ENCODE data around the gene PODNL1.

The PODNL1 gene

DNA sequence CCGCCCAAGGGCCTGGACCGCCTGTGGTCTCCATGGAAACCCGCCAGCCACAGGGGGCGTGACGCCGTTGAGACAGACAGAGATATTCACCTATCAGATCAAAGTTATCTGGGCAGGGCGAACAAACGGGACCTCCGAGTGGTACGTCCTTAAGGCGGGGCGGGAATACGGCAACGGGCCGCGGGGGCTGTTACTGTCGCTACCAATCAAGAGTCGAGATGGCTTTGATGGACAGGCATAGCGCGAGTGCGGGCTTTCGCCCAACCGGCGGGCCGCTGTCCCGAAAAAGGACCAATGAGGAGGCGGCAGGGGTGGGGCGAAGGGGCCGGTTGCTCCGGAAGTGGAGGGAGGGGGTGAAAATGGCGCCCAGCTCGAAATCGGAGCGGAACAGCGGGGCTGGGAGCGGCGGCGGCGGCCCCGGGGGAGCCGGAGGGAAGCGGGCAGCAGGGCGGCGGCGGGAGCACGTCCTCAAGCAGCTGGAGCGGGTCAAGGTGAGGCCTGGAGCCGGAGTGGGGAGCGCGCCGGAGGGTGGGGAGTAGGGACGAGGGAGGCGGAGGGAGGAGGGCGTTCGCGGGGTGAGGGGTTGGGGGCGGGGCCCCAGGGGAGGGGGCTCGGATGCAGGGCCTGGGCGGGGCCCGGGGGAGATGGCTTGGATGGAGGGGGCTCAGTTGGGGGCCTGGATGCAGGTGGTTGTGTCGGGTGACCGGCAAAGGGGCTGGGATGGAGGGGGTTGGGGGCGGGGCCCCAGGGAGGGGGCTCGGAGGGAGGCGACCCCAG is 14.1 kb upstream of the PODNL1 start, which contains the start of gene DCAF15 (continued):
- no peak for TF ChIP-seq ZNF24 (tag by site-specific recombination; IDR thresholded peaks at IDR 0.05)
- no peak for TF ChIP-seq HOXA7 (CRISPR knock-in tag; IDR thresholded peaks at IDR 0.05; ENCODE audit: borderline replicate concordance)
- no peak for TF ChIP-seq MZF1 (tag by site-specific recombination; IDR thresholded peaks at IDR 0.05; ENCODE audit: borderline replicate concordance)
- TF ChIP-seq ZNF777 (tag by site-specific recombination; IDR thresholded peaks at IDR 0.05; ENCODE audit: borderline replicate concordance) = no peak
- TF ChIP-seq ZNF302 (tag by site-specific recombination; IDR thresholded peaks at IDR 0.05; ENCODE audit: low read depth) = no peak
- peak; percentile 37 for TF ChIP-seq GLIS1 (tag by site-specific recombination; IDR thresholded peaks at IDR 0.05)
- no peak for TF ChIP-seq ZNF521 (tag by site-specific recombination; IDR thresholded peaks at IDR 0.05)
- TF ChIP-seq ZFP37 (tag by site-specific recombination; IDR thresholded peaks at IDR 0.05) = no peak
- TF ChIP-seq SCRT2 (tag by site-specific recombination; IDR thresholded peaks at IDR 0.05) = no peak
- TF ChIP-seq, protein P1, sequence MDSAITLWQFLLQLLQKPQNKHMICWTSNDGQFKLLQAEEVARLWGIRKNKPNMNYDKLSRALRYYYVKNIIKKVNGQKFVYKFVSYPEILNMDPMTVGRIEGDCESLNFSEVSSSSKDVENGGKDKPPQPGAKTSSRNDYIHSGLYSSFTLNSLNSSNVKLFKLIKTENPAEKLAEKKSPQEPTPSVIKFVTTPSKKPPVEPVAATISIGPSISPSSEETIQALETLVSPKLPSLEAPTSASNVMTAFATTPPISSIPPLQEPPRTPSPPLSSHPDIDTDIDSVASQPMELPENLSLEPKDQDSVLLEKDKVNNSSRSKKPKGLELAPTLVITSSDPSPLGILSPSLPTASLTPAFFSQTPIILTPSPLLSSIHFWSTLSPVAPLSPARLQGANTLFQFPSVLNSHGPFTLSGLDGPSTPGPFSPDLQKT (IDR thresholded peaks at IDR 0.05; ENCODE audit: borderline replicate concordance, low read depth, low read length) = peak; percentile 76; the same call in 1 of the 2 replicates
- no peak for TF ChIP-seq ZSCAN16 (tag by site-specific recombination; IDR thresholded peaks at IDR 0.05)
- TF ChIP-seq ZNF555 (tag by site-specific recombination; conservative IDR thresholded peaks at IDR 0.05) = no peak
- TF ChIP-seq ZBTB20 (tag by site-specific recombination; IDR thresholded peaks at IDR 0.05) = no peak
- TF ChIP-seq, protein P2, sequence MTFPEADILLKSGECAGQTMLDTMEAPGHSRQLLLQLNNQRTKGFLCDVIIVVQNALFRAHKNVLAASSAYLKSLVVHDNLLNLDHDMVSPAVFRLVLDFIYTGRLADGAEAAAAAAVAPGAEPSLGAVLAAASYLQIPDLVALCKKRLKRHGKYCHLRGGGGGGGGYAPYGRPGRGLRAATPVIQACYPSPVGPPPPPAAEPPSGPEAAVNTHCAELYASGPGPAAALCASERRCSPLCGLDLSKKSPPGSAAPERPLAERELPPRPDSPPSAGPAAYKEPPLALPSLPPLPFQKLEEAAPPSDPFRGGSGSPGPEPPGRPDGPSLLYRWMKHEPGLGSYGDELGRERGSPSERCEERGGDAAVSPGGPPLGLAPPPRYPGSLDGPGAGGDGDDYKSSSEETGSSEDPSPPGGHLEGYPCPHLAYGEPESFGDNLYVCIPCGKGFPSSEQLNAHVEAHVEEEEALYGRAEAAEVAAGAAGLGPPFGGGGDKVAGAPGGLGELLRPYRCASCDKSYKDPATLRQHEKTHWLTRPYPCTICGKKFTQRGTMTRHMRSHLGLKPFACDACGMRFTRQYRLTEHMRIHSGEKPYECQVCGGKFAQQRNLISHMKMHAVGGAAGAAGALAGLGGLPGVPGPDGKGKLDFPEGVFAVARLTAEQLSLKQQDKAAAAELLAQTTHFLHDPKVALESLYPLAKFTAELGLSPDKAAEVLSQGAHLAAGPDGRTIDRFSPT (tag by site-specific recombination; IDR thresholded peaks at IDR 0.05) = no peak
- TF ChIP-seq KLF16 (tag by site-specific recombination; IDR thresholded peaks at IDR 0.05) = peak; percentile 80
- TF ChIP-seq AEBP2 (tag by site-specific recombination; IDR thresholded peaks at IDR 0.05; ENCODE audit: borderline replicate concordance) = no peak
- peak; percentile 59; the same call in 1 of the 2 replicates for TF ChIP-seq ZNF324 (tag by site-specific recombination; IDR thresholded peaks at IDR 0.05)
- TF ChIP-seq, protein P3, sequence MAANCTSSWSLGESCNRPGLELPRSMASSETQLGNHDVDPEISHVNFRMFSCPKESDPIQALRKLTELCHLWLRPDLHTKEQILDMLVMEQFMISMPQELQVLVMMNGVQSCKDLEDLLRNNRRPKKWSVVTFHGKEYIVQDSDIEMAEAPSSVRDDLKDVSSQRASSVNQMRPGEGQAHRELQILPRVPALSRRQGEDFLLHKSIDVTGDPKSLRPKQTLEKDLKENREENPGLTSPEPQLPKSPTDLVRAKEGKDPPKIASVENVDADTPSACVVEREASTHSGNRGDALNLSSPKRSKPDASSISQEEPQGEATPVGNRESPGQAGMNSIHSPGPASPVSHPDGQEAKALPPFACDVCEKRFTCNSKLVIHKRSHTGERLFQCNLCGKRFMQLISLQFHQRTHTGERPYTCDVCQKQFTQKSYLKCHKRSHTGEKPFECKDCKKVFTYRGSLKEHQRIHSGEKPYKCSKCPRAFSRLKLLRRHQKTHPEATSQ (tag by site-specific recombination; IDR thresholded peaks at IDR 0.05) = no peak
- TF ChIP-seq ZBTB49 (tag by site-specific recombination; IDR thresholded peaks at IDR 0.05; ENCODE audit: low read depth) = no peak
- peak; percentile 13; the same call in 1 of the 2 replicates for TF ChIP-seq ZNF660 (tag by site-specific recombination; IDR thresholded peaks at IDR 0.05)
- TF ChIP-seq ZNF791 (tag by site-specific recombination; IDR thresholded peaks at IDR 0.05) = no peak
- TF ChIP-seq ZNF423 (tag by site-specific recombination; IDR thresholded peaks at IDR 0.05) = no peak
- TF ChIP-seq ZNF571 (tag by site-specific recombination; IDR thresholded peaks at IDR 0.05) = no peak
- TF ChIP-seq ZNF221 (tag by site-specific recombination; IDR thresholded peaks at IDR 0.05; ENCODE audit: borderline replicate concordance) = no peak
- peak; percentile 60 for TF ChIP-seq ZIC2 (tag by site-specific recombination; IDR thresholded peaks at IDR 0.05)
- no peak for TF ChIP-seq ZNF549 (tag by site-specific recombination; IDR thresholded peaks at IDR 0.05)
- no peak for TF ChIP-seq ZSCAN23 (tag by site-specific recombination; IDR thresholded peaks at IDR 0.05)
- TF ChIP-seq ZNF76 (tag by site-specific recombination; IDR thresholded peaks at IDR 0.05; ENCODE audit: borderline replicate concordance, low read depth) = peak; percentile 48; the same call in 1 of the 2 replicates
- TF ChIP-seq ZNF624 (tag by site-specific recombination; IDR thresholded peaks at IDR 0.05) = no peak
- TF ChIP-seq ZNF529 (tag by site-specific recombination; IDR thresholded peaks at IDR 0.05; ENCODE audit: insufficient replicate concordance) = no peak
- TF ChIP-seq FEZF1 (tag by site-specific recombination; IDR thresholded peaks at IDR 0.05) = no peak
- TF ChIP-seq YY1 (tag by site-specific recombination; IDR thresholded peaks at IDR 0.05) = peak; percentile 93
- no peak for TF ChIP-seq ZNF530 (tag by site-specific recombination; IDR thresholded peaks at IDR 0.05; ENCODE audit: low read depth)

Data from HEK293 (cell line).